ENCODE measurements around the gene ZNF470.

ZNF470 gene

DNA sequence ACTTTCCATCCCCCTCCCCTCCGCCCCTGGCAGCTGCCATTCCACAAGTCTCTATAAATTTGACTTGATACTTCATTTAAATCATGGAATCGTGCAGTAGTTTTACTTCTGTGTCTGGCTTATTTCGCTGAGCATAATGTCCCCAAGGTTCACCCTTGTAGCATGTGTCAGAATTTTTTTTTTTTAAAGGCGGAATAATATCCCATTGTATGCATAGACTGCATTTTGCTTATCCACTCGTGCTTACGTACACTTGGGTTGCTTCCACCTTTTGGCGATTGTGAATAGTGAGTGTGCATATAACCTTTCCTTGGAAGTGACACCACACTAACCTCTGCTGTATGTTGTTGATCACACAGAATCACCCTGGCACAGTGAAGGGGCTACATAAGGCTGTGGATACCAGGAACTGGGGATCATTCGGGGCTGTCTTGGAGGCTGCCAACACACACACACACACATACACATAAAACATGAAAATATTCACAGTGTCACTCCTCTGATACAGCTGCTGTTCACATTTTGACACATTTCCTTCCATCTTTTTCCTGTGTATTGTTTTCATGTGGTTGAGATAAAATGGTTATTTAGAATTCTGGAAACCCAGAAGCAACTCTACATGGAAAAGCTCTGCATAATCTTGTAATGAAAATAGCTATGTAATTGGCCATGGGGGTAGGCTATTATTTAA, 41.2 kb downstream of the ZNF470 start:
- no peak overlapping the region for H3K4me3 ChIP-seq (ENCODE audit: low read length)
- TF ChIP-seq, protein P1, sequence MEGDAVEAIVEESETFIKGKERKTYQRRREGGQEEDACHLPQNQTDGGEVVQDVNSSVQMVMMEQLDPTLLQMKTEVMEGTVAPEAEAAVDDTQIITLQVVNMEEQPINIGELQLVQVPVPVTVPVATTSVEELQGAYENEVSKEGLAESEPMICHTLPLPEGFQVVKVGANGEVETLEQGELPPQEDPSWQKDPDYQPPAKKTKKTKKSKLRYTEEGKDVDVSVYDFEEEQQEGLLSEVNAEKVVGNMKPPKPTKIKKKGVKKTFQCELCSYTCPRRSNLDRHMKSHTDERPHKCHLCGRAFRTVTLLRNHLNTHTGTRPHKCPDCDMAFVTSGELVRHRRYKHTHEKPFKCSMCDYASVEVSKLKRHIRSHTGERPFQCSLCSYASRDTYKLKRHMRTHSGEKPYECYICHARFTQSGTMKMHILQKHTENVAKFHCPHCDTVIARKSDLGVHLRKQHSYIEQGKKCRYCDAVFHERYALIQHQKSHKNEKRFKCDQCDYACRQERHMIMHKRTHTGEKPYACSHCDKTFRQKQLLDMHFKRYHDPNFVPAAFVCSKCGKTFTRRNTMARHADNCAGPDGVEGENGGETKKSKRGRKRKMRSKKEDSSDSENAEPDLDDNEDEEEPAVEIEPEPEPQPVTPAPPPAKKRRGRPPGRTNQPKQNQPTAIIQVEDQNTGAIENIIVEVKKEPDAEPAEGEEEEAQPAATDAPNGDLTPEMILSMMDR (conservative IDR thresholded peaks at IDR 0.05; ENCODE audit: low read length) = no peak
- no peak for DNase-seq (ENCODE audit: low read depth)

DNA sequence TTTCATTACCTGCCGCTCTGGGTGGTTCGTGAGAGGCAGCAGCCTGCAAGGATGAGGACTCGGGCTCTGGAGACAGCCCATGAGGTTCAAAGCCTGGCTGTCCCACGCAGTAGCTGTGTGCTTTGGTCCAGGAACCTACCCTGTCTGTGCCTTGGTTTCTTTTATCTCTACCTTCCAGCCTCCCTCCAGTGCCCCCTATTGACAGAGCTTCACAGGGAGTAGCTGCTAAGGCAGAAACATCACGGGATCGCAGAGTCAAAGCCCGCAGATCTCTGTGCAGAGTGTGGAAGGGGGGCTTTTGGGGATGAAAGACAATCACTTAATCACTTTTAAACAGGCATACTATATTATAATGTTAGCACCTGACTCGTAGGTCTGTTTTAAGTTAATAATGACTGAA, 44.0 kb downstream of the ZNF470 start:
- no peak overlapping the region for H3K4me3 ChIP-seq (ENCODE audit: low read length)
- DNase-seq (ENCODE audit: low read depth) = no peak
- TF ChIP-seq, protein P1 (conservative IDR thresholded peaks at IDR 0.05; ENCODE audit: low read length) = no peak

DNA sequence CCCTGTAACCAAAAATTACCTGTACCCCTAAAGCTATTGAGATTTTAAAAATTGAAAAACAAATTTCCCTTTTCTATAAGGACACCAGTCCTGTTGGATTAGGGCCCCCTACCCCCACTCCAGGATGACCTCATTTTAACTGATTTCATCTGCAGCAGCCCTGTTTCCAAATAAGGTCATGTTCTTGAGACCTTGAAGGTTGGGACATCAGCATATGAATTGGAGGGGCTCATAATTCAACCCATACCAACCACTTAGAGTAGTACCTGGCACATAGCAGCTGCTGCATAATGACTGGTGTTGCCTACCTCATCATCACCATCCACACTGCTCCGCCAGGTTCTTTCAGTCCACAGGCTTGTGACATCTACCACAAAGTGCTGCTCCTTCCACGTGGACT, 45.5 kb downstream of the ZNF470 start:
- TF ChIP-seq, protein P1 (conservative IDR thresholded peaks at IDR 0.05; ENCODE audit: low read length) = no peak
- H3K4me3 ChIP-seq (ENCODE audit: low read length) = no peak overlapping the region
- DNase-seq (ENCODE audit: low read depth) = no peak

DNA sequence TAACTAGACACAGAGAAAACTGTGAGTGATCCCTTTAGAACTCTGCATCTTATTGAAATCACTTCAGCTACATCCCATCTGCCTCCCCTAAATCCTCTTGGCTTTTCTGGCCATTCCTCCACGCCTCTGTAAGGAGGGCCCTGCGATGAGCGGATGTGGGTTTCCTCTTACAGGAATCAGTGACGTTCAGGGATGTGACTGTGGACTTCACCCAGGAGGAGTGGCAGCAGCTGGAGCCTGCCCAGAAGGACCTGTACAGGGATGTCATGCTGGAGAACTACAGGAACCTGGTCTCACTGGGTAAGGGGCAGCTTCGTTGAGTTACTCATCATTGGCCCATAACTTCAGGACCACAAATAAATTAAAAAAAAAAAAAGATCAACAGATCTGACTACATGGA, 46.4 kb downstream of the ZNF470 start:
- no peak overlapping the region for H3K4me3 ChIP-seq (ENCODE audit: low read length)
- DNase-seq (ENCODE audit: low read depth) = no peak
- TF ChIP-seq, protein P1 (conservative IDR thresholded peaks at IDR 0.05; ENCODE audit: low read length) = no peak

DNA sequence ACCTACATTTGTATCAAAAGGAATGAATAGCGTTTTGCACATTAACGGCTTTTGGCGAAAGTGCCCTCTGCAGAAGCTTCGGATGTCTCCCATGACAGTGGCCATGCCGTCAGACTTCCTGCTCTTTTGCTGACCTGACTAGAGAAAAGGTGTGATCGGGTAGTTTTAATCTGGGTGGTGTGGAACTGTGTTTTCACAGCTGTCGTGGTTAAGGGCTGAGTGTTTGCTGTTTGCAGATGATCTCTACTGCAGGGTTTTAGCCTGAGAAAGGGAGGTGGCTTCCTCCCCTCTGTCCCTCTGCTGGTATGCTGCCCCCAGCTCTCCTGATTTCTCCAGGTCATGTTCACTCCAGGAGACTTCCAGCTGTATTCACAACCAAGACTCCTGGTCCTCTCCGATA, 50.3 kb downstream of the ZNF470 start:
- no peak overlapping the region for H3K4me3 ChIP-seq (ENCODE audit: low read length)
- TF ChIP-seq, protein P1 (conservative IDR thresholded peaks at IDR 0.05; ENCODE audit: low read length) = no peak
- no peak for DNase-seq (ENCODE audit: low read depth)

DNA sequence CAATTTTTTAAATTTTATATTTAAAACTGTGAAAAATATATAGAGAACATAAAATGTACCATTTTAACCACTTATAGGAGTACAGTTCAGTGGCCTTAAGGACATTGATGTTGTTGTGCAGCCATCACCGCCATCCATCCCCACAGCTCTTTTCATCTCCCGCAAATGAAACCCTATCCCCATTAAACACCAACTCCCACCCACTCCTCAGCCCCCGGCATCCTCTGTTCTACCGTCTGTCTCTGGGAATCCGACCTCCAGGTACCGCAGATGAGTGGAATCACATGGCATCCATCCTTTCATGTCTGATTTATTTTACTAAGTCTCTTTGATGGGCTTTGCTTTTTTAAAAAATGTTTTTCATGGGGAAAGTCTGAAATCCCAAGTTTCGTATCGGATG, 51.9 kb downstream of the ZNF470 start:
- no peak for DNase-seq (ENCODE audit: low read depth)
- H3K4me3 ChIP-seq (ENCODE audit: low read length) = no peak overlapping the region
- TF ChIP-seq, protein P1 (conservative IDR thresholded peaks at IDR 0.05; ENCODE audit: low read length) = no peak

DNA sequence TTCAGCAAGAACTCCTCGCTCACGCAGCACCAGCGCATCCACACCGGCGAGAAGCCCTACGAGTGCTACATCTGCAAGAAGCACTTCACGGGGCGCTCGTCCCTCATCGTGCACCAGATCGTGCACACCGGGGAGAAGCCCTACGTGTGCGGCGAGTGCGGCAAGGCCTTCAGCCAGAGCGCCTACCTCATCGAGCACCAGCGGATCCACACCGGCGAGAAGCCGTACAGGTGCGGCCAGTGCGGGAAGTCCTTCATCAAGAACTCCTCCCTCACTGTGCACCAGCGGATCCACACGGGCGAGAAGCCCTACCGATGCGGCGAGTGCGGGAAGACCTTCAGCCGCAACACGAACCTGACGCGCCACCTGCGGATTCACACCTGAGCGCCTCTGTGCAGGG, 55.1 kb downstream of the ZNF470 start:
- TF ChIP-seq, protein P1 (conservative IDR thresholded peaks at IDR 0.05; ENCODE audit: low read length) = no peak
- no peak for DNase-seq (ENCODE audit: low read depth)
- no peak overlapping the region for H3K4me3 ChIP-seq (ENCODE audit: low read length)

Measured in AG10803 (cell line).